Measurements from ENCODE around the gene CTNS.
A peak's percentile ranks its signal among the peaks of the same experiment; 100 is the strongest.

- TF ChIP-seq CTCF (IDR thresholded peaks at IDR 0.05): peak; percentile 83
- TF ChIP-seq TCF7L2 (IDR thresholded peaks at IDR 0.05; ENCODE audit: low read depth, low read length): no peak
- TF ChIP-seq, protein P1, sequence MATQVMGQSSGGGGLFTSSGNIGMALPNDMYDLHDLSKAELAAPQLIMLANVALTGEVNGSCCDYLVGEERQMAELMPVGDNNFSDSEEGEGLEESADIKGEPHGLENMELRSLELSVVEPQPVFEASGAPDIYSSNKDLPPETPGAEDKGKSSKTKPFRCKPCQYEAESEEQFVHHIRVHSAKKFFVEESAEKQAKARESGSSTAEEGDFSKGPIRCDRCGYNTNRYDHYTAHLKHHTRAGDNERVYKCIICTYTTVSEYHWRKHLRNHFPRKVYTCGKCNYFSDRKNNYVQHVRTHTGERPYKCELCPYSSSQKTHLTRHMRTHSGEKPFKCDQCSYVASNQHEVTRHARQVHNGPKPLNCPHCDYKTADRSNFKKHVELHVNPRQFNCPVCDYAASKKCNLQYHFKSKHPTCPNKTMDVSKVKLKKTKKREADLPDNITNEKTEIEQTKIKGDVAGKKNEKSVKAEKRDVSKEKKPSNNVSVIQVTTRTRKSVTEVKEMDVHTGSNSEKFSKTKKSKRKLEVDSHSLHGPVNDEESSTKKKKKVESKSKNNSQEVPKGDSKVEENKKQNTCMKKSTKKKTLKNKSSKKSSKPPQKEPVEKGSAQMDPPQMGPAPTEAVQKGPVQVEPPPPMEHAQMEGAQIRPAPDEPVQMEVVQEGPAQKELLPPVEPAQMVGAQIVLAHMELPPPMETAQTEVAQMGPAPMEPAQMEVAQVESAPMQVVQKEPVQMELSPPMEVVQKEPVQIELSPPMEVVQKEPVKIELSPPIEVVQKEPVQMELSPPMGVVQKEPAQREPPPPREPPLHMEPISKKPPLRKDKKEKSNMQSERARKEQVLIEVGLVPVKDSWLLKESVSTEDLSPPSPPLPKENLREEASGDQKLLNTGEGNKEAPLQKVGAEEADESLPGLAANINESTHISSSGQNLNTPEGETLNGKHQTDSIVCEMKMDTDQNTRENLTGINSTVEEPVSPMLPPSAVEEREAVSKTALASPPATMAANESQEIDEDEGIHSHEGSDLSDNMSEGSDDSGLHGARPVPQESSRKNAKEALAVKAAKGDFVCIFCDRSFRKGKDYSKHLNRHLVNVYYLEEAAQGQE (IDR thresholded peaks at IDR 0.05; ENCODE audit: insufficient read depth in 1 of 2, low read depth in 2 of 2, low read length in 1 of 2): no peak
- TF ChIP-seq POLR2AphosphoS5 (IDR thresholded peaks at IDR 0.05; ENCODE audit: low read depth, low read length): no peak
- TF ChIP-seq SIN3A (IDR thresholded peaks at IDR 0.05; ENCODE audit: borderline replicate concordance, insufficient read depth, low read depth, low read length): no peak
Observed at GRCh38 chr17:3647769-3648555, 11.4 kb downstream of the CTNS start.

Data from Panc1 (cell line).